Measurements from ENCODE around the gene ZNF547.

The ZNF547 gene

GRCh38 chr19:57362997-57363687 is at the start of gene ZNF547, which contains the start of gene TRAPPC2B:
ZNF547 (plus strand) TSS chr19:57363551; CDS start chr19:57368556, 5,005 bp downstream.
TRAPPC2B (plus strand) TSS chr19:57363551; CDS start chr19:57364834, 1,283 bp downstream.
- no peak for TF ChIP-seq CTCF (IDR thresholded peaks at IDR 0.05; ENCODE audit: low read depth, low read length)
- peak within 1 kb of the TSS; percentile 67 to 85 for H3K4me3 ChIP-seq (replicated peaks in 1 of 2; ENCODE audit: low read depth in 2 of 2, low read length in 2 of 2)
- DNase-seq (ENCODE audit: low read depth in 2 of 2) = peak; percentile 100

GRCh38 chr19:57314146-57314545 is 49.2 kb upstream of the ZNF547 start:
- no peak for TF ChIP-seq CTCF (IDR thresholded peaks at IDR 0.05; ENCODE audit: low read depth, low read length)
- no peak for DNase-seq (ENCODE audit: low read depth in 2 of 2)
- no peak overlapping the region for H3K4me3 ChIP-seq (replicated peaks in 1 of 2; ENCODE audit: low read depth in 2 of 2, low read length in 2 of 2)

GRCh38 chr19:57317503-57317902 is 45.8 kb upstream of the ZNF547 start:
- peak overlapping the region; percentile 8 to 16 for H3K4me3 ChIP-seq (replicated peaks in 1 of 2; ENCODE audit: low read depth in 2 of 2, low read length in 2 of 2)
- TF ChIP-seq CTCF (IDR thresholded peaks at IDR 0.05; ENCODE audit: low read depth, low read length) = no peak

DNA sequence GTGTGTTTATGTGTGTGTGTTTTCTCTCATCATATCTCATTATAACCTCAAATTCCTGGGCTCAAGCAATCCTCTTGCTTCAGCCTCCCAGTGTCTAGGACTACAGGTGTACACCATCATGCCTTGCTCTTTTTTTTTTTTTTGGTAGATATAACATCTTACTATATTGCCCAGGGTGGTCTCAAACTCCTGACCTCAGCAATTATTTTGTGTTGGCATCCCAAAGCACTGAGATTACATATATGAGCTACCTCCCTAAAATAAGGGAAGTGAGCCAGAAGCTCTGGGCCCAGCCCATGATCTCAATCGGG is 43.5 kb upstream of the ZNF547 start:
- no peak for TF ChIP-seq CTCF (IDR thresholded peaks at IDR 0.05; ENCODE audit: low read depth, low read length)
- DNase-seq (ENCODE audit: low read depth in 2 of 2) = no peak
- H3K4me3 ChIP-seq (replicated peaks in 1 of 2; ENCODE audit: low read depth in 2 of 2, low read length in 2 of 2) = peak overlapping the region; percentile 80 to 89

More at GRCh38 chr19:57317503-57317902, 45.8 kb upstream of the ZNF547 start:
- DNase-seq (ENCODE audit: low read depth in 2 of 2) = peak in 1 of 2 donors; percentile 12

- H3K4me3 ChIP-seq (replicated peaks in 1 of 2; ENCODE audit: low read depth in 2 of 2, low read length in 2 of 2) = peak within 1 kb of the TSS; percentile 80 to 89
- DNase-seq (ENCODE audit: low read depth in 2 of 2) = peak; percentile 97
- no peak for TF ChIP-seq CTCF (IDR thresholded peaks at IDR 0.05; ENCODE audit: low read depth, low read length)
Measured at GRCh38 chr19:57320180-57321084, 42.9 kb upstream of the ZNF547 start, which contains the start of gene ZNF543. ZNF543 (plus strand) TSS chr19:57320472; CDS start chr19:57320854, 382 bp downstream.

DNA sequence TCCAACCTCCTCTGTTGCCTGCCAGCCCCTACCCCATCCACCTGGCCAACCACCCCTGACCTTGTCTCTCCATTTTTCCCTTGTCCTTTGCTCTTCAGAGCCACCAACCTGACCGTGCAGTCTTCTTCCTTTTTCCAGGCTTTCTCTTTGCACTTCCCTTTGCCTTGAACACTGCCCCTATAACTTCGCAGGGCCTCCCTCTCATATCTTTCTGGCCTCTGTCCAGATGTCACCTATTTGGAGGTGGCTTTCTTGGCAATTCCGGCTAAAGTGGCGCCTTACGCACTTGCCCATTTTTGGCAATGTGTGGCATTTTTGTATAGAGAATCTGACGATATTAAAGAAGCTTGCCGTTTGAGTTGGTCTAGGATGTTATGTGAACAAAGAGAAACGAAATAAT is 42.2 kb upstream of the ZNF547 start:
- DNase-seq (ENCODE audit: low read depth in 2 of 2) = no peak
- no peak for TF ChIP-seq CTCF (IDR thresholded peaks at IDR 0.05; ENCODE audit: low read depth, low read length)
- H3K4me3 ChIP-seq (replicated peaks in 1 of 2; ENCODE audit: low read depth in 2 of 2, low read length in 2 of 2) = peak overlapping the region; percentile 80 to 89

Measured in cardiac fibroblast (primary cell).